ENCODE measurements around the gene UBLCP1. TPM values are rescaled to one million over a fixed set of nuclear protein-coding genes. Genes with fewer than 3 reads are reported as not detected.

Gene UBLCP1
- total RNA-seq, 2 experiments from 2014 or later, result 16.5 to 19.0 TPM

- Histone ChIP-seq H3K27me3 (ENCODE audit: control insufficient read depth in 1 of 2, insufficient read depth in 2 of 2, low read length in 2 of 2) (no peaks in the 10 kb centered on the region), H3K4me1 (ENCODE audit: insufficient read depth, low read length) (no peaks in the 10 kb centered on the region), H3K36me3 (ENCODE audit: insufficient read depth, low read length) (no peaks in the 10 kb centered on the region), H3K27ac (ENCODE audit: low read depth in 1 of 2, low read length in 2 of 2) (no peak overlapping the region), H3K4me3 (ENCODE audit: low read length) (no peak overlapping the region), H3K9me3 (ENCODE audit: control insufficient read depth in 1 of 2, insufficient read depth in 1 of 2, low read length in 2 of 2) (no peaks in the 10 kb centered on the region)
- no peaks in the 10 kb centered on the region for H3K27me3 Mint-ChIP-seq
- H3K4me1 Mint-ChIP-seq (ENCODE audit: low read depth), result peaks cover 10% of the 10 kb centered on the region
- no peaks in the 10 kb centered on the region for H3K36me3 Mint-ChIP-seq (ENCODE audit: low read depth)
- POLR2A ChIA-PET, result no interaction called here
- H3K4me3 Mint-ChIP-seq, result no peak overlapping the region
- CTCF ChIA-PET, result interaction anchor here (0.6 to 2.2 kb wide), 2 partner anchors 9 to 59 kb away, joined by 4 to 8 read pairs; no protein-coding TSS in a partner anchor
- intact Hi-C loops (cut with DNase I, micrococcal nuclease), result no loop called here
- ATAC-seq (ENCODE audit: poor library complexity), result no peak
- no peak for TF ChIP-seq CTCF (IDR thresholded peaks at IDR 0.05)
- no peak overlapping the region for H3K27ac Mint-ChIP-seq
- H3K9me3 Mint-ChIP-seq, result no peaks in the 10 kb centered on the region
- DNase-seq, result no peak
Observed at GRCh38 chr5:159216454-159216853, 46.6 kb upstream of the UBLCP1 start.

- no peaks in the 10 kb centered on the region for H3K9me3 ChIP-seq (ENCODE audit: control insufficient read depth in 1 of 2, insufficient read depth in 1 of 2, low read length in 2 of 2)
- ChIA-PET POLR2A (no interaction called here), CTCF (no interaction called here)
- no peak overlapping the region for H3K27ac Mint-ChIP-seq
- intact Hi-C loops (cut with DNase I, micrococcal nuclease), result no loop called here
- H3K4me1 ChIP-seq (ENCODE audit: insufficient read depth, low read length), result no peaks in the 10 kb centered on the region
- no peaks in the 10 kb centered on the region for H3K36me3 ChIP-seq (ENCODE audit: insufficient read depth, low read length)
- peaks cover 4% of the 10 kb centered on the region for H3K4me1 Mint-ChIP-seq (ENCODE audit: low read depth)
- no peak overlapping the region for H3K4me3 ChIP-seq (ENCODE audit: low read length)
- no peaks in the 10 kb centered on the region for H3K9me3 Mint-ChIP-seq
- H3K36me3 Mint-ChIP-seq (ENCODE audit: low read depth), result no peaks in the 10 kb centered on the region
- DNase-seq (no peak), ATAC-seq (ENCODE audit: poor library complexity) (no peak)
- no peak overlapping the region for H3K27ac ChIP-seq (ENCODE audit: low read depth in 1 of 2, low read length in 2 of 2)
- no peaks in the 10 kb centered on the region for H3K27me3 Mint-ChIP-seq
- no peaks in the 10 kb centered on the region for H3K27me3 ChIP-seq (ENCODE audit: control insufficient read depth in 1 of 2, insufficient read depth in 2 of 2, low read length in 2 of 2)
- H3K4me3 Mint-ChIP-seq, result no peak overlapping the region
- TF ChIP-seq CTCF (IDR thresholded peaks at IDR 0.05), result no peak
Observed at GRCh38 chr5:159217236-159217635, 45.9 kb upstream of the UBLCP1 start.

DNA sequence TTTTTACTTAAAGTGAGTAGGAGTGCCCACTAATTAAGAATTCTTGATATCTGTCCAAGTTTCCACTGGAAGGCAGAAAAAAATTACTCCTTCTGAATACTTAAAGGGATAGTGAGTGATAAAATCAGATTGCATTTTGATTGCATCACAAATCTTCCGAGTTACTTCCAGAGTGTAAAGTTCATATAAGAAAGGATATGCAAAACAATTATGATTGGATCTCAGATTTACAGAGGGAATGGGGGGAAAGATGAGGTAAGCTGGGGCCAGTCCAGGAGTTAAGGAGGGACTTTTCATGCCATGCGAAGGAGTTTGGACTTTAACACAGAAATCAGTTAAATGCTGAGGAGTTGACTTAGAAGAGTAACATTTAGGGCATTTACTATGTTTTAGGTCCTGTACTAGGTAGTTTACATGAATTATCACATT lies 44.5 kb upstream of the UBLCP1 start:
- Mint-ChIP-seq H3K4me1 (ENCODE audit: low read depth) (peaks cover 4% of the 10 kb centered on the region), H3K36me3 (ENCODE audit: low read depth) (no peaks in the 10 kb centered on the region), H3K27ac (no peak overlapping the region), H3K9me3 (no peaks in the 10 kb centered on the region), H3K27me3 (no peaks in the 10 kb centered on the region), H3K4me3 (no peak overlapping the region)
- H3K9me3 ChIP-seq (ENCODE audit: control insufficient read depth in 1 of 2, insufficient read depth in 1 of 2, low read length in 2 of 2), result no peaks in the 10 kb centered on the region
- POLR2A ChIA-PET, result no interaction called here
- intact Hi-C loops (cut with DNase I, micrococcal nuclease), result no loop called here
- CTCF ChIA-PET, result no interaction called here
- no peaks in the 10 kb centered on the region for H3K27me3 ChIP-seq (ENCODE audit: control insufficient read depth in 1 of 2, insufficient read depth in 2 of 2, low read length in 2 of 2)
- no peak for DNase-seq
- no peaks in the 10 kb centered on the region for H3K36me3 ChIP-seq (ENCODE audit: insufficient read depth, low read length)
- no peak for TF ChIP-seq CTCF (IDR thresholded peaks at IDR 0.05)
- no peak overlapping the region for H3K4me3 ChIP-seq (ENCODE audit: low read length)
- ATAC-seq (ENCODE audit: poor library complexity), result no peak
- no peak overlapping the region for H3K27ac ChIP-seq (ENCODE audit: low read depth in 1 of 2, low read length in 2 of 2)
- no peaks in the 10 kb centered on the region for H3K4me1 ChIP-seq (ENCODE audit: insufficient read depth, low read length)

Data from CD4-positive, alpha-beta T cell (primary cell).